Loucy (cell line): ENCODE results near the gene GJA3.
"Not testable (repeated sequence)": the region's sequence is repeated elsewhere in the genome, so short reads cannot be mapped to it uniquely, and the experiment has no call there.

Source experiments
- H2AFZ ChIP-seq: fragments of 200-600 bp; sonication (generic); 2 replicates; pipeline ENCODE4 v1.6.0; 2016; ENCODE audit warnings: antibody characterized with exemption, mild to moderate bottlenecking, low read length, moderate library complexity
- H3F3A ChIP-seq: fragments of 200-600 bp; 2 replicates; pipeline ENCODE4 v1.6.0; 2016; ENCODE audit warnings: antibody characterized with exemption, low read depth, mild to moderate bottlenecking
- H3K27me3 ChIP-seq: fragments of 200-600 bp; sonication (generic); 2 replicates; pipeline ENCODE4 v1.6.1; 2014; ENCODE audit warnings: low read length, mild to moderate bottlenecking; ENCODE audit not compliant: insufficient read depth, poor library complexity, severe bottlenecking
- H3K36me3 ChIP-seq: fragments of 200-600 bp; sonication (generic); 2 replicates; pipeline ENCODE4 v1.6.1; 2016; ENCODE audit warnings: low read length; ENCODE audit not compliant: insufficient read depth
- H3K4me1 ChIP-seq: fragments of 200-600 bp; sonication (generic); 2 replicates; pipeline ENCODE4 v1.5.1; 2014; ENCODE audit warnings: low read length, mild to moderate bottlenecking; ENCODE audit not compliant: insufficient read depth, poor library complexity, severe bottlenecking
- H3K4me2 ChIP-seq: fragments of 200-600 bp; sonication (generic); 2 replicates; pipeline ENCODE4 v1.6.0; 2014; ENCODE audit warnings: antibody characterized with exemption, low read length, low read depth, mild to moderate bottlenecking; ENCODE audit not compliant: poor library complexity, severe bottlenecking
- H3K4me3 ChIP-seq: fragments of 200-600 bp; sonication (generic); 2 replicates; pipeline ENCODE4 v1.5.1; 2014; ENCODE audit warnings: low read length, mild to moderate bottlenecking, mixed read lengths; ENCODE audit not compliant: poor library complexity, severe bottlenecking
- H3K79me2 ChIP-seq: fragments of 200-600 bp; sonication (generic); 2 replicates; pipeline ENCODE4 v1.6.1; 2014; ENCODE audit warnings: low read length; ENCODE audit not compliant: insufficient read depth
- H3K9ac ChIP-seq: fragments of 200-600 bp; sonication (generic); 2 replicates; pipeline ENCODE4 v1.6.0; 2014; ENCODE audit warnings: mild to moderate bottlenecking, low read depth, low read length, moderate library complexity; ENCODE audit not compliant: poor library complexity, severe bottlenecking
- H3K9me2 ChIP-seq: fragments of 200-600 bp; sonication (generic); replicated peaks from 2 replicates; pipeline ENCODE4 v1.6.1; 2016; ENCODE audit warnings: low read depth, low read length, mixed read lengths
- H3K9me3 ChIP-seq: fragments of 200-600 bp; sonication (generic); 2 replicates; pipeline ENCODE4 v1.6.1; 2014; ENCODE audit warnings: mild to moderate bottlenecking, antibody characterized with exemption, low read length, low read depth; ENCODE audit not compliant: insufficient read depth
- H4K20me1 ChIP-seq: fragments of 200-600 bp; sonication (generic); 2 replicates; pipeline ENCODE4 v1.6.0; 2014; ENCODE audit warnings: antibody characterized with exemption, low read length, mild to moderate bottlenecking; ENCODE audit not compliant: insufficient read depth, poor library complexity, severe bottlenecking
- CTCF ChIP-seq: fragments of 200-600 bp; sonication (generic); conservative IDR thresholded peaks from 2 replicates; pipeline ENCODE4 v1.5.1; 2014; ENCODE audit warnings: mild to moderate bottlenecking, antibody characterized with exemption, low read length
- EZH2phosphoT487 ChIP-seq: fragments of 200-600 bp; IDR thresholded peaks from 2 replicates; pipeline ENCODE4 v1.6.1; 2018; ENCODE audit warnings: antibody characterized with exemption, mild to moderate bottlenecking, moderate library complexity, borderline replicate concordance

The GJA3 gene

GRCh38 chr13:20156702-20157101 lies 4.2 kb downstream of the GJA3 start:
- TF ChIP-seq CTCF: no peak
- TF ChIP-seq EZH2phosphoT487: no peak
- no peak overlapping the region for H3K4me3 ChIP-seq
- H4K20me1 ChIP-seq: no peaks in the 10 kb centered on the region
- H3K9ac ChIP-seq: no peak overlapping the region
- no peaks in the 10 kb centered on the region for H3K79me2 ChIP-seq
- H3K9me2 ChIP-seq: no peaks in the 10 kb centered on the region
- no peaks in the 10 kb centered on the region for H3F3A ChIP-seq
- no peaks in the 10 kb centered on the region for H3K36me3 ChIP-seq
- no peaks in the 10 kb centered on the region for H3K27me3 ChIP-seq
- H3K4me2 ChIP-seq: no peak overlapping the region
- H2AFZ ChIP-seq: peak overlapping the region; percentile 11; the same call in 1 of the 2 replicates
- H3K9me3 ChIP-seq: no peaks in the 10 kb centered on the region
- no peaks in the 10 kb centered on the region for H3K4me1 ChIP-seq

GRCh38 chr13:20153290-20153689 lies 7.6 kb downstream of the GJA3 start:
- not testable (repeated sequence) for H3K4me1 ChIP-seq, H4K20me1 ChIP-seq, H3K27me3 ChIP-seq, H3K4me3 ChIP-seq, H3K79me2 ChIP-seq, H2AFZ ChIP-seq, H3K9me3 ChIP-seq, H3K36me3 ChIP-seq, H3K4me2 ChIP-seq, H3K9me2 ChIP-seq, H3F3A ChIP-seq, H3K9ac ChIP-seq

GRCh38 chr13:20151612-20152011 lies 9.2 kb downstream of the GJA3 start:
- no peaks in the 10 kb centered on the region for H3F3A ChIP-seq
- H3K27me3 ChIP-seq: no peaks in the 10 kb centered on the region
- no peaks in the 10 kb centered on the region for H3K9me2 ChIP-seq
- no peaks in the 10 kb centered on the region for H3K4me1 ChIP-seq
- H3K4me2 ChIP-seq: no peak overlapping the region
- H3K4me3 ChIP-seq: no peak overlapping the region
- no peaks in the 10 kb centered on the region for H3K9me3 ChIP-seq
- no peak overlapping the region for H3K9ac ChIP-seq
- no peak overlapping the region for H2AFZ ChIP-seq
- no peaks in the 10 kb centered on the region for H3K79me2 ChIP-seq
- no peaks in the 10 kb centered on the region for H4K20me1 ChIP-seq
- H3K36me3 ChIP-seq: no peaks in the 10 kb centered on the region
- TF ChIP-seq EZH2phosphoT487 (no peak), CTCF (no peak)

GRCh38 chr13:20151016-20151415 lies 9.8 kb downstream of the GJA3 start:
- TF ChIP-seq CTCF: no peak
- no peak for TF ChIP-seq EZH2phosphoT487
- no peak overlapping the region for H3K9ac ChIP-seq
- H3K27me3 ChIP-seq: no peaks in the 10 kb centered on the region
- no peaks in the 10 kb centered on the region for H3K9me3 ChIP-seq
- H2AFZ ChIP-seq: no peak overlapping the region
- no peaks in the 10 kb centered on the region for H3K79me2 ChIP-seq
- H4K20me1 ChIP-seq: no peaks in the 10 kb centered on the region
- no peak overlapping the region for H3K4me2 ChIP-seq
- no peaks in the 10 kb centered on the region for H3K9me2 ChIP-seq
- H3F3A ChIP-seq: no peaks in the 10 kb centered on the region
- no peaks in the 10 kb centered on the region for H3K4me1 ChIP-seq
- no peaks in the 10 kb centered on the region for H3K36me3 ChIP-seq
- no peak overlapping the region for H3K4me3 ChIP-seq
